Suprapubic skin (tissue), 4 donors: ENCODE data around the gene NEMP1.

Experiments used
- EP300 ChIP-seq: sonication (generic); formaldehyde crosslinking; IDR thresholded peaks from one replicate; pipeline ENCODE4 v1.6.1; 2017; ENCODE audit warnings: antibody characterized with exemption
- POLR2AphosphoS5 ChIP-seq, 3 donors: sonication (generic); formaldehyde crosslinking; IDR thresholded peaks; one replicate each; pipeline ENCODE4 v1.6.1; 2017; ENCODE audit warnings: antibody characterized with exemption in 3 of 3
- TF ChIP-seq, protein P1 (sequence below), 2 donors: fragments of 200-600 bp in 1 of 2; fragments of 450-650 bp in 1 of 2; sonication (generic) in 1 of 2; IDR thresholded peaks; one replicate each; pipeline ENCODE4 v1.5.1; 2016 to 2019; ENCODE audit warnings: antibody characterized with exemption in 2 of 2, mild to moderate bottlenecking in 1 of 2, moderate library complexity in 1 of 2

DNA sequence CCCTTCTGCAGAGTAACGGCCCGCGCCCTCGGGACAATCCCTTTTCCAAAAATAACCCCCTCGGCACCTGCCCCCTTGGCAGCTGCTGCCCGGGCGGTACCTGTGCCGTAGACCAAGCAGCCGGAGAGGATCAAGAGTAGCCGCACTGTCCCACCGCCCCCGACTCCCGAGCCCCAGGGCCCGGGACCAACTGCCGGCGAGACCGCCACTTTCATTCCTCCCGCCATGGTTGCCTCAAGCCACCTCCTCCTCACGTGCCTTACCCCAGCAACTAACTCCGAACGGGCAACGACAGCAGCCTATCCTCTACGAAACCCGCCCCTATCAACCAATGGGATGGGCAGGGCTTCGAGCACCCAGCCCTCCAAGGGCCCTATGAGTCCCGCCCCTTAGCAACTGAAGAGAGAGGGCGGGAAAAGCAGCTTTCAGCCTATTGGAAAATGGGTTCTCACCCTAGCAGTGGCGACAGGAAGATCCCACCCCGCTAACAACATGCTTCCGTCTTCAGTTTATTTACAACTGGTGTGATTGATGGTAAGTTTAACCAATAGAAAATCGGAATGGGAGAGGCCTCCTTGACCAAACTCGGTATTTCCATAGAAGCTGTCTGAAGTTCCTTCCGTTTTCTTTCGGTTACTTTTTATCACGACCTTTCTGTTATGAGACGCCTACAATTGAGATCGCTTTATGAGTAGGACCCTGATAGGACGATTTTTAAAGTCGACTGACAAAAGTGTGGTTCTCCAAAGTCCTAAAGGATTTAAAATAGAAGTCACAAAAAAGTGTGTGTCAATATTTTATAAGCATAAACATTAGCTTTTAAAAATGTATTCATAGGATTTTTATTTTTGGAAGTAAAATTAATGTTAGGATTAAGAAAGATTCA, at the start of gene NEMP1:
- TF ChIP-seq, protein P1, sequence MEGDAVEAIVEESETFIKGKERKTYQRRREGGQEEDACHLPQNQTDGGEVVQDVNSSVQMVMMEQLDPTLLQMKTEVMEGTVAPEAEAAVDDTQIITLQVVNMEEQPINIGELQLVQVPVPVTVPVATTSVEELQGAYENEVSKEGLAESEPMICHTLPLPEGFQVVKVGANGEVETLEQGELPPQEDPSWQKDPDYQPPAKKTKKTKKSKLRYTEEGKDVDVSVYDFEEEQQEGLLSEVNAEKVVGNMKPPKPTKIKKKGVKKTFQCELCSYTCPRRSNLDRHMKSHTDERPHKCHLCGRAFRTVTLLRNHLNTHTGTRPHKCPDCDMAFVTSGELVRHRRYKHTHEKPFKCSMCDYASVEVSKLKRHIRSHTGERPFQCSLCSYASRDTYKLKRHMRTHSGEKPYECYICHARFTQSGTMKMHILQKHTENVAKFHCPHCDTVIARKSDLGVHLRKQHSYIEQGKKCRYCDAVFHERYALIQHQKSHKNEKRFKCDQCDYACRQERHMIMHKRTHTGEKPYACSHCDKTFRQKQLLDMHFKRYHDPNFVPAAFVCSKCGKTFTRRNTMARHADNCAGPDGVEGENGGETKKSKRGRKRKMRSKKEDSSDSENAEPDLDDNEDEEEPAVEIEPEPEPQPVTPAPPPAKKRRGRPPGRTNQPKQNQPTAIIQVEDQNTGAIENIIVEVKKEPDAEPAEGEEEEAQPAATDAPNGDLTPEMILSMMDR (IDR thresholded peaks at IDR 0.05) = no peak
- TF ChIP-seq POLR2AphosphoS5 (IDR thresholded peaks at IDR 0.05) = peak in 1 of 3 donors; percentile 77
- TF ChIP-seq EP300 = no peak
